Measurements from ENCODE around the gene RASSF7. TPM values are rescaled to one million over a fixed set of nuclear protein-coding genes. Genes with fewer than 3 reads are reported as not detected.

Gene RASSF7
- total and polyA plus RNA-seq, 2 donors (not counting 1 experiment from before 2014, with no cell fraction given): 29.8 to 89.3 TPM

GRCh38 chr11:551131-551530 lies 9.6 kb upstream of the RASSF7 start:
- H3K27me3 Mint-ChIP-seq: no peaks in the 10 kb centered on the region
- ChIA-PET POLR2A (interaction anchor here (0.6 kb wide), 1 partner anchor 12 kb away, joined by 7 read pairs; no protein-coding TSS in a partner anchor), CTCF (interaction anchor here (0.5 to 1.0 kb wide), 2 partner anchors 172 to 346 kb away, joined by 3 to 6 read pairs; no protein-coding TSS in a partner anchor)
- peaks cover 8 to 18% of the 10 kb centered on the region in 2 donors for H3K4me1 ChIP-seq (ENCODE audit: control insufficient read depth in 2 of 2, insufficient read depth in 2 of 2, low read length in 2 of 2)
- peaks cover 11% of the 10 kb centered on the region for H4K20me1 ChIP-seq (ENCODE audit: control insufficient read depth, insufficient read depth, low read length, poor library complexity, severe bottlenecking)
- no peak overlapping the region for H2AFZ ChIP-seq (ENCODE audit: insufficient read depth, low read depth, low read length, poor library complexity, severe bottlenecking)
- H3K4me3 Mint-ChIP-seq: no peak overlapping the region
- intact Hi-C loops (cut with micrococcal nuclease): no loop called here
- H3K79me2 ChIP-seq (ENCODE audit: control insufficient read depth, insufficient read depth, low read length): no peaks in the 10 kb centered on the region
- no peaks in the 10 kb centered on the region for H3K9me3 ChIP-seq (ENCODE audit: control extremely low read depth in 1 of 3, control insufficient read depth in 2 of 3, insufficient read depth in 1 of 3, low read length in 2 of 3)
- peaks cover 0 to 5% (median 2%) of the 10 kb centered on the region in 4 experiments for H3K27me3 ChIP-seq (replicated peaks in 1 of 4; ENCODE audit: control extremely low read depth in 1 of 4, control insufficient read depth in 3 of 4, insufficient read depth in 4 of 4, low read length in 3 of 4)
- H3K27ac ChIP-seq (ENCODE audit: low read length in 2 of 2): no peak overlapping the region
- H3K9me3 Mint-ChIP-seq (ENCODE audit: insufficient read depth): no peaks in the 10 kb centered on the region
- H3K4me3 ChIP-seq (ENCODE audit: control extremely low read depth in 1 of 5, extremely low read depth in 1 of 5, insufficient read depth in 1 of 5, low read depth in 2 of 5, low read length in 4 of 5): no peak overlapping the region
- peaks cover 10% of the 10 kb centered on the region for H3K4me1 Mint-ChIP-seq
- WGBS (ENCODE audit: insufficient coverage): 91% methylated on average over 14 of the region's 16 CpGs
- no peak overlapping the region for H3K4me2 ChIP-seq (replicated peaks; ENCODE audit: low read depth, low read length, poor library complexity, severe bottlenecking)
- ATAC-seq (ENCODE audit: low read depth): no peak
- peaks cover 0 to 7% of the 10 kb centered on the region in 2 experiments for H3K36me3 ChIP-seq (replicated peaks in 1 of 2; ENCODE audit: control extremely low read depth in 1 of 2, control insufficient read depth in 1 of 2, extremely low read depth in 1 of 2, insufficient read depth in 2 of 2, low read length in 1 of 2)
- no peak for TF ChIP-seq CTCF (IDR thresholded peaks at IDR 0.05)
- TF ChIP-seq EZH2 (IDR thresholded peaks at IDR 0.05; ENCODE audit: borderline replicate concordance, insufficient read depth, low read depth, low read length, poor library complexity, severe bottlenecking): no peak
- DNase-seq: no peak
- no peak overlapping the region for H3K9ac ChIP-seq (ENCODE audit: low read length)
- H3K27ac Mint-ChIP-seq: no peak overlapping the region

DNA sequence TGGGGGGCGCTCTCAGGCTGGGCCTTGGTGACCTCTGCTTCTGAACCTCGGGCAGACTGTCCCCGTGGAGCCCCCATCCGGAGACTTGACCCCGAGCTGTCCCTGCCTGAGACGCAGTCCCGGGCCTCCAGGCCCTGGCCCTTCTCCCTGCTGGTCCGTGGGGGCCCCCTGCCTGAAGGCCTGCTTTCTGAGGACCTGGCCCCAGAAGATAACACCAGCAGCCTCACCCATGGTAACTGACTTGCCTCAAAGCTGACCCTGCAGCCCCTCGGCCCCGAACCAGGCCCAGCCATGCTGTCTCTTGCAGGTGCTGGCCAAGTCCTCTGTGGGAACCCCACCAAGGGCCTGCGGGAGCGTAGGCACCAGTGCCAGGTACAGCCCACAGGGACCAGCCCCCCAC lies 9.2 kb upstream of the RASSF7 start:
- Histone ChIP-seq H3K4me3 (ENCODE audit: control extremely low read depth in 1 of 5, extremely low read depth in 1 of 5, insufficient read depth in 1 of 5, low read depth in 2 of 5, low read length in 4 of 5) (no peak overlapping the region), H3K27ac (ENCODE audit: low read length in 2 of 2) (no peak overlapping the region), H3K36me3 (replicated peaks in 1 of 2; ENCODE audit: control extremely low read depth in 1 of 2, control insufficient read depth in 1 of 2, extremely low read depth in 1 of 2, insufficient read depth in 2 of 2, low read length in 1 of 2) (peaks cover 0 to 7% of the 10 kb centered on the region in 2 experiments), H3K9me3 (ENCODE audit: control extremely low read depth in 1 of 3, control insufficient read depth in 2 of 3, insufficient read depth in 1 of 3, low read length in 2 of 3) (no peaks in the 10 kb centered on the region), H3K4me1 (ENCODE audit: control insufficient read depth in 2 of 2, insufficient read depth in 2 of 2, low read length in 2 of 2) (peaks cover 12 to 22% of the 10 kb centered on the region in 2 donors), H3K27me3 (replicated peaks in 1 of 4; ENCODE audit: control extremely low read depth in 1 of 4, control insufficient read depth in 3 of 4, insufficient read depth in 4 of 4, low read length in 3 of 4) (peaks cover 0 to 10% (median 3%) of the 10 kb centered on the region in 4 experiments), H3K9ac (ENCODE audit: low read length) (no peak overlapping the region), H3K79me2 (ENCODE audit: control insufficient read depth, insufficient read depth, low read length) (no peaks in the 10 kb centered on the region), H4K20me1 (ENCODE audit: control insufficient read depth, insufficient read depth, low read length, poor library complexity, severe bottlenecking) (peaks cover 11% of the 10 kb centered on the region), H2AFZ (ENCODE audit: insufficient read depth, low read depth, low read length, poor library complexity, severe bottlenecking) (no peak overlapping the region), H3K4me2 (replicated peaks; ENCODE audit: low read depth, low read length, poor library complexity, severe bottlenecking) (no peak overlapping the region)
- ChIA-PET POLR2A (interaction anchor here (0.6 kb wide), 1 partner anchor 13 kb away, joined by 7 read pairs; no protein-coding TSS in a partner anchor), CTCF (interaction anchor here (1.0 kb wide), 1 partner anchor 172 kb away, joined by 6 read pairs; no protein-coding TSS in a partner anchor)
- Mint-ChIP-seq H3K9me3 (ENCODE audit: insufficient read depth) (no peaks in the 10 kb centered on the region), H3K27me3 (no peaks in the 10 kb centered on the region), H3K27ac (no peak overlapping the region), H3K4me1 (peaks cover 12% of the 10 kb centered on the region), H3K4me3 (no peak overlapping the region)
- WGBS (ENCODE audit: insufficient coverage): 95% methylated on average over 12 of the region's 12 CpGs
- DNase-seq: no peak
- intact Hi-C loops (cut with micrococcal nuclease): no loop called here
- TF ChIP-seq EZH2 (IDR thresholded peaks at IDR 0.05; ENCODE audit: borderline replicate concordance, insufficient read depth, low read depth, low read length, poor library complexity, severe bottlenecking) (no peak), CTCF (IDR thresholded peaks at IDR 0.05) (no peak)
- no peak for ATAC-seq (ENCODE audit: low read depth)

Measured in B cell (primary cell).